Measurements from ENCODE around the gene VSX1. TPM values are rescaled to one million over a fixed set of nuclear protein-coding genes. Genes with fewer than 3 reads are reported as not detected.

The VSX1 gene
- total RNA-seq, 2 experiments from 2014 or later = not detected

GRCh38 chr20:25061821-25062530, 20.0 kb downstream of the VSX1 start:
- intact Hi-C loops (cut with micrococcal nuclease) = no loop called here
- Mint-ChIP-seq H3K4me1 (ENCODE audit: low read depth) (peaks cover 7% of the 10 kb centered on the region), H3K9me3 (no peaks in the 10 kb centered on the region), H3K36me3 (no peaks in the 10 kb centered on the region), H3K27ac (no peak overlapping the region), H3K4me3 (no peak overlapping the region), H3K27me3 (peaks cover 7% of the 10 kb centered on the region)
- ChIA-PET CTCF (interaction anchor here (1.1 to 5.7 kb wide), 3 partner anchors 29 to 117 kb away, joined by 3 to 92 read pairs (median 4); partner anchors contain the start of gene APMAP), POLR2A (no interaction called here)
- no peak for DNase-seq

DNA sequence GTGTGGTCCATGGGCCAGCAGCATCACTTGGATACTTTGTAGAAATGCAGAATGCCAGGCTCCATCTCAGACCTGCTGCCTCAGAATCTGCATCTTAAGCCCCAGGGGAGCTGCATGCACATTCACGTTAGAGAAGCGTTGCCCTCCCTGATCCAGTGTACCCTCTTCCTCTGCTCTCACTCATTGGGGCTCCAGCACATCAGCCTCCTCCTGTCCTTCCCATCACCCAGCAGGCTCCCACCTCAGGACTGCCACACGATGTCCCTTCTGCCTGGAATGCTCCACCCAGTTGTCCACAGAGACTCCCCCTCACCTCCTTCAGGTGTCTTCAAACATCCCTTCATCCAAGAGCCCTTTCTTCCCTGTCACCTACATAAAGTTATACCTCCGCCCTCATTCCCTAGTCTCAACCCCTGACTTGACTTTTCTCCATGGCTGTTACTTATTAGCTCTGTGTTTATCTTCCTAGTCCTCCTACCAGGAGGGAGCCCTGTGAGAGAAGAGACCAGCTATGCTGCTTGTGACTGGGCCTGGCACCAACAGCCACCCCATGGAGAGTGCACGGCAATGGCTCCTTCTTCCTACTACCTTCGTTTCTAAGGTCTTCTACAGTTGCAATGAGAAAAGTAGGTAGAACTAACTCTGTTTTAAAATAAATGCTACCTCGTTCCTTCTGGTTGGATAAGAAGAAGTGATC, 20.7 kb downstream of the VSX1 start:
- intact Hi-C loops (cut with micrococcal nuclease) = no loop called here
- CTCF ChIA-PET = interaction anchor here (5.7 kb wide), 1 partner anchor 67 kb away, joined by 92 read pairs; the partner anchor contains the start of gene APMAP
- DNase-seq = no peak
- no peaks in the 10 kb centered on the region for H3K9me3 Mint-ChIP-seq
- no peaks in the 10 kb centered on the region for H3K36me3 Mint-ChIP-seq
- POLR2A ChIA-PET = no interaction called here
- H3K4me3 Mint-ChIP-seq = no peak overlapping the region
- H3K4me1 Mint-ChIP-seq (ENCODE audit: low read depth) = peaks cover 14% of the 10 kb centered on the region
- H3K27me3 Mint-ChIP-seq = peaks cover 7% of the 10 kb centered on the region
- no peak overlapping the region for H3K27ac Mint-ChIP-seq

- DNase-seq = no peak
- H3K27ac Mint-ChIP-seq = no peak overlapping the region
- intact Hi-C loops (cut with micrococcal nuclease) = loop anchor here (5.0 kb wide), 3 partner anchors 177 to 1703 kb away; partner anchors contain the start of gene NANP
- H3K9me3 Mint-ChIP-seq = no peaks in the 10 kb centered on the region
- ChIA-PET CTCF (interaction anchor here (1.0 to 1.1 kb wide), 2 partner anchors 13 to 64 kb away, joined by 3 to 5 read pairs; no protein-coding TSS in a partner anchor), POLR2A (interaction anchor here (1.0 kb wide), 1 partner anchor 66 kb away, joined by 3 read pairs; no protein-coding TSS in a partner anchor)
- no peak overlapping the region for H3K4me3 Mint-ChIP-seq
- peaks cover 2% of the 10 kb centered on the region for H3K27me3 Mint-ChIP-seq
- H3K4me1 Mint-ChIP-seq (ENCODE audit: low read depth) = peaks cover 24% of the 10 kb centered on the region
- H3K36me3 Mint-ChIP-seq = peaks cover 2% of the 10 kb centered on the region
Measured at GRCh38 chr20:25059866-25060465, 22.0 kb downstream of the VSX1 start.

DNA sequence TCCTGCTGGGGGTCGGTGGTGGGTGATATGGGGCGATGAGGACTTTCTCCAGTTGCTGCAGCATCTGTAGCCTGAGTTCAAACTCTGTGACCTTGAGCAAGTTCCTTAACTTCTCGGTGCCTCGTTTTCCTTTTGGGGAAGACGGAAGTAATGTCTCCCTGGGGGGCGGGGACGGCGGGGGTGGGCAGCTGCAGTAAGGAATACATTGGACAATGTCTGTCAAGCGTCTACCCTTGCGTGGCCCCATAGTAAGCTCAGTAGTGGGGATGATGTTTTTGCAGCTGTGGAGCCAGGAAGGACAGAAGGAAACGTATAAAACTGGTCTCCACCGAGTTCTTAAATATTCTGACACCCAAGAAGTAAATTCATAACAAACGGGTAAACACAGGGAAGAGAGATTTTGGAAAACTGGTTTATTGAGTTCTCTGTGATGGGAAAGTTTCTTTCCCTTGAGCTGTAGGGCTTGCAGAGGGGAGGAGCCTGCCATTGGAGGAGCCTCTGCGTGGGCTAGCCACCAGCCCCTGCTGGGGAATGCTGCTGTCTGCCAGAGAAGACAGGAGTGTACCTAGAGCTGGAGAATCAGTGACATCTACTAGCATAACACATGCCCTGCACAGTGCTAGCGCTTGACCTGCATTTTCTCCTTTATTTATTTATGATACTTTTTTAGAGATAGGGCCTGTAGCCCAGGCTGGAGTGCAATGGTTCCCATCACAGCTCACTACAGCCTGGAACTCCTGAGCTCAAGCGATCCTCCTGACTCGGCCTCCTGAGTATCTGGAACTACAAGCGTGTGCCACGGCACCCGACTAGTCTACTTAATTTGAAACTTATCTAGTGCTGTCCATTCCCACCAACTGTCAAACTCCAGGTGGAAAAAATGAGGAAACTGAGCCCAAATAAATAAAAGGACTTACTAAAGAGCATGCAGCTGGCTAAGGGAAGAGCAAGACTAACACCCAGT, 22.8 kb downstream of the VSX1 start:
- Mint-ChIP-seq H3K27me3 (peaks cover 2% of the 10 kb centered on the region), H3K4me3 (peak overlapping the region; percentile 70), H3K36me3 (peaks cover 8% of the 10 kb centered on the region), H3K9me3 (no peaks in the 10 kb centered on the region), H3K4me1 (ENCODE audit: low read depth) (peaks cover 32% of the 10 kb centered on the region), H3K27ac (peak overlapping the region; percentile 1)
- intact Hi-C loops (cut with micrococcal nuclease) = loop anchor here (1.0 to 5.0 kb wide), 4 partner anchors 67 to 1702 kb away; partner anchors contain the start of genes APMAP and NANP
- POLR2A ChIA-PET = interaction anchor here (1.0 to 2.2 kb wide), 5 partner anchors 23 to 109 kb away, joined by 3 to 15 read pairs (median 3); partner anchors contain the start of genes APMAP and CST7
- DNase-seq = no peak
- CTCF ChIA-PET = interaction anchor here (0.6 to 3.1 kb wide), 4 partner anchors 12 to 67 kb away, joined by 3 to 20 read pairs (median 4); no protein-coding TSS in a partner anchor

DNA sequence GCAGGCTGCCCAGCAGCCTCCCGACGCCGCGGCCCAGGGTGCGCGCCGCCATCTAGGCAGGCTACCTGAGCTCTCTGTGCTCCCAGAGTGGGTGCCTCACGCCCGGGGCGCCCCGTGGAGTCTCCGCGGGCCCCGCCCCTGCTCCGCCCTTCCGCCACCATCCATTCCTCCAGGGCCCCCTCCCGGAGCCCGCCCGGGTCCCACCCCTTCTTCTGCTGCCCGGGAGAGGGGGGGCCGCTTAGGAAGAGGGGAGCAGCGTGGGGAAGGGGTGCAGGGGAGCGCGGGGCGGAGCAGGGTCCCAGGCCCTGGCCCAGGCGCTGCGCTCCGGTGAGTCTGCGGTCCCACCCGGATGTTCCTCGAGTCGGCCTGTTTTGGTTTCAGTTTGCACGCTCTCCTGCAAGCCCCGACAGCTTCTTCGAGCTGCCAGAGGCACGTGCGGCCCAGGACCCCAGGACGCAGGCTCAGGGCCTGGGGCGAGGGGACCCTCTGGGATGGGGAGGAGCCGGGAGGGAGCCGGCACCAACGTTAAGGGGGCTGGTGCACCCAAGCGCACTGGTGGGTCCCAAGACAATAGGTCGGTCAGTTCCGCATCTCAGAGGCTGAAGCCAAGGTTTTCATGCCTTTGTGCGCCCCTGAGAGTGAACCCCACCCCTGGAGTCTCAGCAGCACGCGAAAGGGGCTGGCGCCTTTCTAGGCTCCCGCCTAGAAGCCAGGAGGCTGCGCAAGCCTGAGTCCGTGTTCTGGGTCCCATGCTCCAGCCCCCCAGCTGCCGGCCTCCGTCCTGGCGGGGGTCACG, 23.7 kb downstream of the VSX1 start, which contains the start of gene ACSS1:
Gene ACSS1, minus strand, starts transcription at position 89 of the 796 bp plus-strand sequence. Its CDS starts 37 bp downstream, at position 52.
- CTCF ChIA-PET = interaction anchor here (0.6 to 3.1 kb wide), 4 partner anchors 62 to 66 kb away, joined by 3 to 20 read pairs (median 4); no protein-coding TSS in a partner anchor
- Mint-ChIP-seq H3K4me3 (peak within 1 kb of the TSS; percentile 79), H3K27ac (peak within 1 kb of the TSS; percentile 79), H3K9me3 (no peaks in the 10 kb centered on the region), H3K27me3 (no peaks in the 10 kb centered on the region), H3K36me3 (peaks cover 8% of the 10 kb centered on the region), H3K4me1 (ENCODE audit: low read depth) (peaks cover 41% of the 10 kb centered on the region)
- DNase-seq = peak; percentile 80
- POLR2A ChIA-PET = interaction anchor here (1.0 to 2.2 kb wide), 5 partner anchors 22 to 108 kb away, joined by 3 to 15 read pairs (median 3); partner anchors contain the start of genes APMAP and CST7
- intact Hi-C loops (cut with micrococcal nuclease) = loop anchor here (1.0 to 5.0 kb wide), 4 partner anchors 66 to 1701 kb away; partner anchors contain the start of genes APMAP and NANP

GRCh38 chr20:25057234-25058050, 24.5 kb downstream of the VSX1 start:
- ChIA-PET POLR2A (interaction anchor here (1.0 to 2.2 kb wide), 4 partner anchors 33 to 108 kb away, joined by 3 to 15 read pairs (median 4); partner anchors contain the start of genes APMAP and CST7), CTCF (interaction anchor here (0.7 to 3.1 kb wide), 2 partner anchors 62 to 64 kb away, joined by 3 to 20 read pairs; no protein-coding TSS in a partner anchor)
- peak overlapping the region; percentile 79 for H3K27ac Mint-ChIP-seq
- peak; percentile 87 for DNase-seq
- peak overlapping the region; percentile 79 for H3K4me3 Mint-ChIP-seq
- no peaks in the 10 kb centered on the region for H3K9me3 Mint-ChIP-seq
- peaks cover 47% of the 10 kb centered on the region for H3K4me1 Mint-ChIP-seq (ENCODE audit: low read depth)
- no peaks in the 10 kb centered on the region for H3K27me3 Mint-ChIP-seq
- H3K36me3 Mint-ChIP-seq = peaks cover 8% of the 10 kb centered on the region
- intact Hi-C loops (cut with micrococcal nuclease) = loop anchor here (1.0 to 5.0 kb wide), 7 partner anchors 15 to 1700 kb away; partner anchors contain the start of genes ABHD12, APMAP, CST7 and NANP

DNA sequence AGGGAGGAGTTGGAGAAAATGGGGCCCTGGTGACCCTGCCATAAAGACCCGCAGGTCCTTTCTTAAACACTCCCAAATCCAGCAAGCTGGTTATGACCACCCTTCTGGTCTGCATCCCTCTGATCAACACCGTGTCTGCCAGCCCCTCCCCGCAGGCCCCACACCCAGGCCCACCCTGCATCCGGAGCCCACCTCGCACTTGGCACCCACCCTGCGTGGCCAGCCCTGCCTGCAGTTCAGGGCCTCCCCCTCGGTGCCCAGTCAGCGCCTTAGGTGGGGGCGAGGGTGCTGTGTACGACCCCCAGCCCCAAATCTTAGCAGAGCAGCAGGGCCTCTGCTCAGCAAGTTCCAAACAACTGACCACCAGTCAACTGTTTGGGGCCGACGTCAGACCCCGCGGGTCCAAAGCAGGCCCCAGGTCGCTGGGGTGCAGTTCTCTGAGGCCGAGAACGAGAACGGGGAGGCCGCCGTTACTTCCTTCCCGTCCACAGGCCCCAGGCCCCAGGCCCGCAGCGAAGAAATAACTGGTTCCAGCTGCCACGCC, 25.2 kb downstream of the VSX1 start:
- intact Hi-C loops (cut with micrococcal nuclease) = loop anchor here (1.0 to 5.0 kb wide), 6 partner anchors 14 to 1699 kb away; partner anchors contain the start of genes ABHD12, CST7 and NANP
- Mint-ChIP-seq H3K27me3 (no peaks in the 10 kb centered on the region), H3K4me3 (peak overlapping the region; percentile 79), H3K36me3 (peaks cover 8% of the 10 kb centered on the region), H3K27ac (peak overlapping the region; percentile 79), H3K4me1 (ENCODE audit: low read depth) (peaks cover 54% of the 10 kb centered on the region), H3K9me3 (no peaks in the 10 kb centered on the region)
- DNase-seq = no peak
- ChIA-PET POLR2A (interaction anchor here (1.8 to 2.2 kb wide), 2 partner anchors 68 to 107 kb away, joined by 5 to 15 read pairs; partner anchors contain the start of gene CST7), CTCF (interaction anchor here (3.1 kb wide), 1 partner anchor 63 kb away, joined by 20 read pairs; no protein-coding TSS in a partner anchor)

DNA sequence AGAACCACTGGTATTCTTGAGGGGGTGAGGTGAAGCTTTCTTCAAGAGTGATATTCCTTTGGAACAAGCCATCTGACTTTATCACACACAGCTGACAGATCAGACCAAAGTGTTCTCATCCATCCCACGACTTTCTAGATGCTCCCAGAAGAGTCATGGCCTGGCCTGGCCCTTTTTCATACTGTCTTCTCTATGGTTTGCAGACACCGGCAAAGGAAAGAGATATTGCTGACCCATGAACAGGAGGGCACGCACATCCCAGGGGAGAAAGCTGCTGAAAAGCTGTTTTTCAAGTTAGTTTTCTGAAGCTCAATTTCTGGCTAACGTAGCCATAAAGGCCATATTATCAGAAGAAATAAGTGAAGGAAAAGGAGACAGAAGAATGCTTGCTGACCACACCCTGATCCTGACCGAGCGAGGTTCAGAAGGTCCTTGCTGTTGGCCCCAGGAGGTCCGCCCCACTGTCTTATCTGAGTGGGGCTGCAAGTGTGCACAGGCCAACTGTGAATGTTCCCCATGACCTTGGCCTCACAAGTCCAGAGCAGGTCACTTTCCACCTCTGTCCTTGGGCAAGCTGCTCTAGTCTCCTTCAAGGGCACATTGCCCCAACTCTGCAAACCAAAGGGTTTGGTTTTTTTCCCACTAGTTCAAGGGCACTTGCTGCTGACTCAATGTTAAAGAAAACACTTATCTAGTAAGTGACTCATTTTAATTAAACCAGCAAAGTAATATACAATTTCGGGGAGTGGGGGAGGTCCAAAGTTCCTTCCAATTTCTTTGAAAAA, 26.0 kb downstream of the VSX1 start:
- Mint-ChIP-seq H3K9me3 (no peaks in the 10 kb centered on the region), H3K4me1 (ENCODE audit: low read depth) (peaks cover 61% of the 10 kb centered on the region), H3K36me3 (peaks cover 8% of the 10 kb centered on the region), H3K27me3 (no peaks in the 10 kb centered on the region), H3K27ac (peak overlapping the region; percentile 79), H3K4me3 (peak overlapping the region; percentile 79)
- POLR2A ChIA-PET = interaction anchor here (0.9 kb wide), 1 partner anchor 9 kb away, joined by 3 read pairs; no protein-coding TSS in a partner anchor
- CTCF ChIA-PET = no interaction called here
- no peak for DNase-seq
- intact Hi-C loops (cut with micrococcal nuclease) = loop anchor here (2.0 to 5.0 kb wide), 5 partner anchors 13 to 1699 kb away; partner anchors contain the start of genes ABHD12 and NANP

All from activated CD4-positive, alpha-beta memory T cell treated with anti-CD3 and anti-CD28 coated beads for 36 hours (primary cell).